Natural killer cell treated with Interleukin-12 subunit alpha and Interleukin-12 subunit beta and Interleukin-15 and Interleukin-18, amount 100 ng/mL, for 72 hours (primary cell): Measurements from ENCODE around the gene RER1. TPM values are rescaled to one million over a fixed set of nuclear protein-coding genes. Genes with fewer than 3 reads are reported as not detected.
A peak's percentile ranks its signal among the peaks of the same experiment; 100 is the strongest.

Experiments
- ATAC-seq, 2 donors: fragments of 150-1000 bp; cut with Tn5 transposase in 1 of 2; sonication (Bioruptor Pico), chemical (Tn5 transposase) in 1 of 2; 2 replicates each; pipeline ENCODE4 v1.10.0; 2021
- DNase-seq: peaks from one replicate; pipeline ENCODE4 v3.0.0; 2022; ENCODE audit warnings: low spot score
- H3K27ac Mint-ChIP-seq, 2 donors: 1 replicate in 1 of 2; 2 replicates in 1 of 2; pipeline ENCODE4 v1.8.0; 2022; ENCODE audit warnings: mixed read lengths in 2 of 2, mild to moderate bottlenecking in 1 of 2, moderate library complexity in 1 of 2
- H3K27me3 Mint-ChIP-seq, 2 donors: 1 replicate in 1 of 2; 2 replicates in 1 of 2; pipeline ENCODE4 v1.8.0; 2022; ENCODE audit warnings: mixed read lengths in 2 of 2
- H3K36me3 Mint-ChIP-seq: one replicate; pipeline ENCODE4 v1.8.0; 2022; ENCODE audit warnings: mixed read lengths
- H3K4me1 Mint-ChIP-seq, 2 donors: 1 replicate in 1 of 2; 2 replicates in 1 of 2; pipeline ENCODE4 v1.8.0; 2022; ENCODE audit warnings: low read depth in 2 of 2, mixed read lengths in 2 of 2, mild to moderate bottlenecking in 1 of 2
- H3K4me3 Mint-ChIP-seq: one replicate; pipeline ENCODE4 v1.8.0; 2022; ENCODE audit warnings: mixed read lengths
- H3K9me3 Mint-ChIP-seq: 2 replicates; pipeline ENCODE4 v1.8.0; 2022; ENCODE audit warnings: mixed read lengths
- total RNA-seq, 2 donors: library from RNA; stranded (reverse); gene quantifications; one replicate each; pipeline ENCODE4 v1.2.3, GENCODE V29; 2022

RER1 gene
- total RNA-seq, 2 donors from 2014 or later: 139 to 161 TPM

DNA sequence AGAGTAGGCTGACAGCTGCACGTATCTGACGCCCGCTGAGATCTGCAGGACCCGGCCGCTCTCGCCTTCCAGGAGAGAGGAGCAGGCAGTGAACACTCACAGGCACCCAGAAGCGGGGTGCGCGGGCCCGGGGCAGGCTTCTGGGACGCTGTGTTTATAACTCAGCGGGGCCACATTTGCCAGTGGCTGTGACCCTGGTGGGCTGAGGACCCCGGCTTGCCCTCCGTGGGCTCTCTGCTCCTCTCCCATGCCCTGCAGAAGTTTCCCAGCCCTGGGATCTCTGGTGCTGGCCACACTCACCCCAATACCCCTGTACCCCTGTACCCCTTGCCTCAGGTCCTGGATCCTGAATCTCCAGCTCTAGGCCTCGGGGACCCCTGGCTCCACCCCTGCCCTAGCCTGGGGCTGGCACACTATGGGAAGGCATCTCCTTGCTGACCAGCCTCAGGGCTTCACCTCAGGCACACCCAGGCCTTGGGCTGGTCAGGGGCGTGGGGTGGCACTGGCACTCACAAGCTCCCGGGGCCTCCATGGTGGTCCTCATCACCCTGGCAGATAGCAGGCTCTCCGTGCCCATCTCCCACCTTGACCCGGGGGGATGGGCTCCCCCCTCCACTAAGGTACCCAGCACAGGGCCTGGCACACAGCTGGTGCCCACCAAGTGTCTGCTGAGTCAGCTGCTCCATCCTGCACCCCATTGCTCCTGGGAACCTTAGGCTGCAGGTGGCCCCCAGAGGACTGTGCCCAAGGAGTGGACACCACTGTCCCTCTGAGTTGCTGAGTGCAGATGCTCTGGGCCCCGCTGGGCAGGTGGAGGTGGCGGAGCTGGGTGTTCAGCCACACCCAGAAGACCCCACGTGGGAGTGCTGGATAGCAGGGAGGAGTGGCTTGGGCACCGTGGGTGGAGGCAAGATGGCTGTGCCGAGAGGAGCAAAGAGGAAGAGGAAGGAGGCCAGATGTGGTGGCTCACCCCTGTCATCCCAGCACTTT, 32.7 kb upstream of the RER1 start:
- H3K27ac Mint-ChIP-seq: no peak overlapping the region
- ATAC-seq (no peak), DNase-seq (peak; percentile 44)
- H3K36me3 Mint-ChIP-seq: no peaks in the 10 kb centered on the region
- H3K4me3 Mint-ChIP-seq: no peak overlapping the region
- no peaks in the 10 kb centered on the region for H3K4me1 Mint-ChIP-seq
- H3K27me3 Mint-ChIP-seq: no peaks in the 10 kb centered on the region
- H3K9me3 Mint-ChIP-seq: peaks cover 2% of the 10 kb centered on the region

DNA sequence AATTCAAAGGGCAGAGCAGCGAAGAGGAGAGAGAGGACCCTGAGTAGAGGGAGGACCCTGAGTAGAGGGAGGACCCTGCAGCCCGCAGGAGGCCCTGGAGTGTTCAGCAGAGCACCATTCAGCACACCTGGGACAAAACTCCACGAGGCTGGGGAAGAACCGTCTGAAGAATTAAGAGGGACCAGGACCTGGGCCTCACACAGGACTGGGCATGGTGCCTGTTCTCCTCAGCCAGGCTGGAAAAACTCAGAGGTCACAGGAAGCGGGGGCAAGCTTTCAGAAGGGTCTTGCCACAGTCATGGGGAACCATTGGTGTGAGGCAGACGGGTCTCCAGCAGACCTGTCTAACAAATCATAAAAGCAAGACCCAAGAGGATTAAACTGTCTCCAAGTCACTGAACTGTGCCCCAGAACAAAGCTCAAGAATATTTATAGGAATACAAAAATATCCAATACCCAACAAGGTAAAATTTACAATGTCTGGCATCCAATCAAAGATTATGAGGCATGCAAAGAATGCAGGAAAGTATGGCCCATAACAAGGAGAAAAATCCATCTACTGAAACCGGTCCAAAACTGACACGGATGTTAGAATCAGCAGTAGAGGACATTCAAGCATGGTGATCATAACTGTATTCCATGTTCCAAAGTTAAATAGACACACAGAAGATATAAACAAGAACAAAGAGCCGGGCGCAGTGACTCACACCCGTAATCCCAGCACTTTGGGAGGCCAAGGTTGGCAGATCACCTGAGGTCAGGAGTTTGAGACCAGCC, 30.9 kb upstream of the RER1 start:
- Mint-ChIP-seq H3K27me3 (no peaks in the 10 kb centered on the region), H3K4me1 (no peaks in the 10 kb centered on the region), H3K9me3 (peaks cover 3% of the 10 kb centered on the region), H3K27ac (peak overlapping the region in 1 of 2 donors; percentile 56), H3K4me3 (no peak overlapping the region), H3K36me3 (no peaks in the 10 kb centered on the region)
- DNase-seq (peak; percentile 32), ATAC-seq (no peak)

DNA sequence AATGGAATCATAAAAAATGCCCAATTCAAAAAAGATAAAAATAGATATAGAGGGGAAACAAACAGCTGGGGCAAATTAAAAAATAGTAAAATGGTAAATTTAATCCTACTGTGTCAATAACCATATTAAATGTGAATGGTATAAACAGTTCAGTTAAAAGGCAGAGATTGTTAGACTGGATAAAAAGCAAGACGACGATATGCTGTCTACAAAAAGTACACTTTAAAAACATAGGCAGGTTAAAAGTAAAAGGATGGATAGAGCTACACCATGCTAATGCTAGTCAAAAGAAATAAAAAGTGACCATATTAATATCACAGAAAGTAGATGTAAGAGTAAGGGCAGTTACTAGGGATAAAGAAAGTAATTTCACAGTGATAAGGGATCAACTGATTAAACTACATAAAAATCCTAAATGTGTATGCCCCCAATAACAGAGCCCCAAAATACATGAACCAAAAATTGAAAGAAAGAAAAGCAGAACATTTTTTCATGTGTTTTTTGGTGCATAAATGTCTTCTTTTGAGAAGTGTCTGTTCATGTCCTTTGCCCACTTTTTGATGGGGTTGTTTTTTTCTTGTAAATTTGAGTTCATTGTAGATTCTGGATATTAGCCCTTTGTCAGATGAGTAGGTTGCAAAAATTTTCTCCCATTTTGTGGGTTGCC, 27.7 kb upstream of the RER1 start:
- Mint-ChIP-seq H3K36me3 (no peaks in the 10 kb centered on the region), H3K4me3 (no peak overlapping the region), H3K27me3 (no peaks in the 10 kb centered on the region), H3K9me3 (peaks cover 3% of the 10 kb centered on the region), H3K27ac (no peak overlapping the region), H3K4me1 (no peaks in the 10 kb centered on the region)
- DNase-seq (no peak), ATAC-seq (no peak)

GRCh38 chr1:2368053-2368744, 23.4 kb upstream of the RER1 start:
- no peaks in the 10 kb centered on the region for H3K4me1 Mint-ChIP-seq
- no peak for ATAC-seq
- DNase-seq: peak; percentile 56
- no peak overlapping the region for H3K4me3 Mint-ChIP-seq
- H3K27me3 Mint-ChIP-seq: no peaks in the 10 kb centered on the region
- no peaks in the 10 kb centered on the region for H3K36me3 Mint-ChIP-seq
- H3K27ac Mint-ChIP-seq: no peak overlapping the region
- peaks cover 3% of the 10 kb centered on the region for H3K9me3 Mint-ChIP-seq

- no peak overlapping the region for H3K4me3 Mint-ChIP-seq
- no peaks in the 10 kb centered on the region for H3K4me1 Mint-ChIP-seq
- no peaks in the 10 kb centered on the region for H3K27me3 Mint-ChIP-seq
- H3K27ac Mint-ChIP-seq: no peak overlapping the region
- DNase-seq: peak; percentile 58
- H3K36me3 Mint-ChIP-seq: no peaks in the 10 kb centered on the region
- no peak for ATAC-seq
- H3K9me3 Mint-ChIP-seq: no peaks in the 10 kb centered on the region
Observed at GRCh38 chr1:2372551-2373490, 18.8 kb upstream of the RER1 start.

DNA sequence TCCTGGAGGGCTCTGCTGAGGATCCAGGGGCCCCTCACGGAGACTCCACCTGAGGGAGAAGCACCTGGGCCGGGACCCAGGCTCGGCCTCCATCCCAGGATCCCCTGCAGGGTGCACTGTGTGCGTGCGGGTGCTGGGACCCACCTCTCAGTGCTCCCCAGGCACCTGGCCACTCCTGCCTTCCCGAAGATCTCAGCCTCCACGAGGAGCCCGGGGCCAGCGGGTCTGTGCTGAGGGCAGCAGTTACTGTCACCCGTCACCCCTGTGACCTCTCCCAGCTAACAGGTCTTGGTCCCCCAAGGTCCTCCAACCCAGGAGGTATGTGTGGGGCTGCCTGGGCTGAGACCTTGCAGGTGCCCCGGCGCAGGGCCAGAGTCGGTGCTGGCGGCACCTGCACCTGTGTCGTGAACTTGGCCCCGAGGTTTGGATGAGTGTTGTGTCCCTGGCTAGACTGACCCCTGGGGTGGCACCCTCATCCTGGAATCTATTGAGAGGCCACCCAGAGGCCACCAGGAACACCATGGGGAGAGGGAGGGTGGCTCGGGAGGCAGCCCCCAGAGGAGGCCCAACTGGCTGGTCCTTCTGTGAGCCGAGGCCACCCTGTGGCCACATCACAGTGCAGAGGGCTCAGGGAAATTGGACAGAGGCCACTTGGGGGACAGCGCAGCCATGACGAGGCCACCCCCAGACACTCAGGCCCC, 17.9 kb upstream of the RER1 start:
- Mint-ChIP-seq H3K27me3 (no peaks in the 10 kb centered on the region), H3K4me1 (no peaks in the 10 kb centered on the region), H3K9me3 (no peaks in the 10 kb centered on the region), H3K36me3 (no peaks in the 10 kb centered on the region), H3K4me3 (no peak overlapping the region), H3K27ac (no peak overlapping the region)
- ATAC-seq: peak in 1 of 2 donors; percentile 8
- peak; percentile 51 for DNase-seq

- Mint-ChIP-seq H3K4me3 (no peak overlapping the region), H3K36me3 (no peaks in the 10 kb centered on the region), H3K4me1 (no peaks in the 10 kb centered on the region), H3K9me3 (no peaks in the 10 kb centered on the region), H3K27me3 (no peaks in the 10 kb centered on the region), H3K27ac (no peak overlapping the region)
- peak; percentile 31 for DNase-seq
- ATAC-seq: no peak
Observed at GRCh38 chr1:2374252-2375155, 17.1 kb upstream of the RER1 start.

- Mint-ChIP-seq H3K4me3 (no peak overlapping the region), H3K4me1 (no peaks in the 10 kb centered on the region), H3K36me3 (no peaks in the 10 kb centered on the region), H3K9me3 (no peaks in the 10 kb centered on the region), H3K27ac (no peak overlapping the region), H3K27me3 (no peaks in the 10 kb centered on the region)
- DNase-seq: peak; percentile 57
- no peak for ATAC-seq
Observed at GRCh38 chr1:2375246-2375922, 16.3 kb upstream of the RER1 start.

- ATAC-seq (no peak), DNase-seq (no peak)
- Mint-ChIP-seq H3K36me3 (no peaks in the 10 kb centered on the region), H3K27ac (no peak overlapping the region), H3K4me1 (no peaks in the 10 kb centered on the region), H3K4me3 (no peak overlapping the region), H3K27me3 (no peaks in the 10 kb centered on the region), H3K9me3 (no peaks in the 10 kb centered on the region)
Observed at GRCh38 chr1:2375923-2376260, 15.7 kb upstream of the RER1 start.

DNA sequence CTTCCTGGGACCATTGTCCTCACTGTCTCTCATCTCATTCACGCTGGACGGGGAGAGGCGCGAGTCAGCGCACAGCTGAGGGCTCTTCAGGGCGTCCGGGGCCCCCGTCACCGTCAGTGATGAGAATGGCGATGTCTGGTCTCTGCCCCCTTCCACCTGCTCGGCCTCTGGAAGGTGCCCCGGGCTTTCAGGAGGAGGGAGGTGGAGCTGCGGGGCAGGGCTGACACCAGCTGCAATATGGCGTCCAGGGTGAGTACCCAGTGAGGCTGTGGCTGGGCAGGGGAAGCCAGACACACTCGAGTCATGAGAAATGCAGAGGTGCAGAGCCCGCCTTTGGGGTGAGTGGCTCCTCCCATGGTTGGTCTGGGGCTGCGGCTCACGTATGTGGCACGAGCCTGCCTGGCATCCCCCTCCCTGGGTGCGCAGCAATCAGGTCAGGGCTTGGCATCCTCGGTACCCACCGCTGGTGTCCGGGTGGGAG, 15.3 kb upstream of the RER1 start:
- Mint-ChIP-seq H3K4me3 (no peak overlapping the region), H3K36me3 (no peaks in the 10 kb centered on the region), H3K9me3 (no peaks in the 10 kb centered on the region), H3K27ac (no peak overlapping the region), H3K4me1 (no peaks in the 10 kb centered on the region), H3K27me3 (no peaks in the 10 kb centered on the region)
- DNase-seq (peak; percentile 40), ATAC-seq (no peak)
